ENCODE data around the gene PHC2. TPM values are rescaled to one million over a fixed set of nuclear protein-coding genes. Genes with fewer than 3 reads are reported as not detected.

PHC2 gene
- total and polyA plus RNA-seq, 2 of the 13 experiments (the other 11 are each of a cell fraction or from before 2014, with no cell fraction given) = 52.5 to 84.9 TPM

GRCh38 chr1:33349778-33350610, 80.9 kb downstream of the PHC2 start (continued):
- TF ChIP-seq GMEB1 (CRISPR knock-in tag; IDR thresholded peaks at IDR 0.05; ENCODE audit: borderline replicate concordance) (peak; percentile 71), ZNF263 (CRISPR knock-in tag; IDR thresholded peaks at IDR 0.05) (peak; percentile 81), TAF15 (IDR thresholded peaks at IDR 0.05; ENCODE audit: low read depth, low read length, poor library complexity, severe bottlenecking) (no peak), NFIC (IDR thresholded peaks at IDR 0.05; ENCODE audit: low read length) (no peak), FOXA3 (CRISPR knock-in tag; IDR thresholded peaks at IDR 0.05) (no peak; the same call in 1 of the 2 replicates), ARID4A (CRISPR knock-in tag; IDR thresholded peaks at IDR 0.05; ENCODE audit: borderline replicate concordance) (peak; percentile 83), POGZ (CRISPR knock-in tag; IDR thresholded peaks at IDR 0.05) (peak; percentile 30; the same call in 1 of the 2 replicates)
- TF ChIP-seq, protein P1, sequence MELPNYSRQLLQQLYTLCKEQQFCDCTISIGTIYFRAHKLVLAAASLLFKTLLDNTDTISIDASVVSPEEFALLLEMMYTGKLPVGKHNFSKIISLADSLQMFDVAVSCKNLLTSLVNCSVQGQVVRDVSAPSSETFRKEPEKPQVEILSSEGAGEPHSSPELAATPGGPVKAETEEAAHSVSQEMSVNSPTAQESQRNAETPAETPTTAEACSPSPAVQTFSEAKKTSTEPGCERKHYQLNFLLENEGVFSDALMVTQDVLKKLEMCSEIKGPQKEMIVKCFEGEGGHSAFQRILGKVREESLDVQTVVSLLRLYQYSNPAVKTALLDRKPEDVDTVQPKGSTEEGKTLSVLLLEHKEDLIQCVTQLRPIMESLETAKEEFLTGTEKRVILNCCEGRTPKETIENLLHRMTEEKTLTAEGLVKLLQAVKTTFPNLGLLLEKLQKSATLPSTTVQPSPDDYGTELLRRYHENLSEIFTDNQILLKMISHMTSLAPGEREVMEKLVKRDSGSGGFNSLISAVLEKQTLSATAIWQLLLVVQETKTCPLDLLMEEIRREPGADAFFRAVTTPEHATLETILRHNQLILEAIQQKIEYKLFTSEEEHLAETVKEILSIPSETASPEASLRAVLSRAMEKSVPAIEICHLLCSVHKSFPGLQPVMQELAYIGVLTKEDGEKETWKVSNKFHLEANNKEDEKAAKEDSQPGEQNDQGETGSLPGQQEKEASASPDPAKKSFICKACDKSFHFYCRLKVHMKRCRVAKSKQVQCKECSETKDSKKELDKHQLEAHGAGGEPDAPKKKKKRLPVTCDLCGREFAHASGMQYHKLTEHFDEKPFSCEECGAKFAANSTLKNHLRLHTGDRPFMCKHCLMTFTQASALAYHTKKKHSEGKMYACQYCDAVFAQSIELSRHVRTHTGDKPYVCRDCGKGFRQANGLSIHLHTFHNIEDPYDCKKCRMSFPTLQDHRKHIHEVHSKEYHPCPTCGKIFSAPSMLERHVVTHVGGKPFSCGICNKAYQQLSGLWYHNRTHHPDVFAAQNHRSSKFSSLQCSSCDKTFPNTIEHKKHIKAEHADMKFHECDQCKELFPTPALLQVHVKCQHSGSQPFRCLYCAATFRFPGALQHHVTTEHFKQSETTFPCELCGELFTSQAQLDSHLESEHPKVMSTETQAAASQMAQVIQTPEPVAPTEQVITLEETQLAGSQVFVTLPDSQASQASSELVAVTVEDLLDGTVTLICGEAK (IDR thresholded peaks at IDR 0.05) = no peak
- TF ChIP-seq, protein P1 (CRISPR knock-in tag; IDR thresholded peaks at IDR 0.05) = 0 out of 2 replicates have a peak, but pooled peaks have one; percentile 38
- TF ChIP-seq, protein P2, sequence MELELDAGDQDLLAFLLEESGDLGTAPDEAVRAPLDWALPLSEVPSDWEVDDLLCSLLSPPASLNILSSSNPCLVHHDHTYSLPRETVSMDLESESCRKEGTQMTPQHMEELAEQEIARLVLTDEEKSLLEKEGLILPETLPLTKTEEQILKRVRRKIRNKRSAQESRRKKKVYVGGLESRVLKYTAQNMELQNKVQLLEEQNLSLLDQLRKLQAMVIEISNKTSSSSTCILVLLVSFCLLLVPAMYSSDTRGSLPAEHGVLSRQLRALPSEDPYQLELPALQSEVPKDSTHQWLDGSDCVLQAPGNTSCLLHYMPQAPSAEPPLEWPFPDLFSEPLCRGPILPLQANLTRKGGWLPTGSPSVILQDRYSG (CRISPR knock-in tag; IDR thresholded peaks at IDR 0.05) = no peak

Measured in HepG2 (cell line).